ENCODE results near the gene GINS2. TPM values are rescaled to one million over a fixed set of nuclear protein-coding genes. Genes with fewer than 3 reads are reported as not detected.

The GINS2 gene
- total RNA-seq, 1 experiment from 2014 or later: 71.9 TPM

DNA sequence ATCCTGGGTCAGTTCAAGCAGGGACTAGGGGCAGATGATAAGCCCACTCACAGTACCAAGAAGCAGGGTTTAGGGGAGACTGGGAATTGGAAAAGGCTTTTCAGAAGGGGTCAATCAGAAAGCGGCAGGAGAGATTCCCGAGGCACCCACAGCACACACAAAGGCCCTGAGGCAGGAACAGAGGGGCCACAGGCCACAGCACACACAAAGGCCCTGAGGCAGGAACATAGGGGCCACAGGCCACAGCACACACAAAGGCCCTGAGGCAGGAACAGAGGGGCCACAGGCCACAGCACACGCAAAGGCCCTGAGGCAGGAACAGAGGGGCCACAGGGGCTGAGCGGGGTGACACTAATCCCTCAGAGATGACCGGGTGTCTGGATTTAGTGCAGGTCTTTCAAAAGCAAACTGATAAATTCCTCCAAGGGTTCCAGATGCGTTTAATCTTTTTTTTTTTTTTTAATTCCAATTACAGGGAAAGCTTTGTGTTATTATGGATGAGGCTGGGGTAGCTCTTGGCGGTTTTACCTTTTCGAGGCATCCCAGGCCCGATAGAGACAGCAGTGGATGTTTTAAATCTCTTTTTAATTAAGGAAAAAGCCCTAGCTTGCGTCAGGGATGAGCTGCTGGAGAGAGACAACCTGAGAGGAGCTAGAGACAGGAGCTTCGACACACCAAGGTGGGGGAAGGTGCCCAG is 31.0 kb upstream of the GINS2 start:
- intact Hi-C loops (cut with micrococcal nuclease; ENCODE audit: unreplicated experiment): loop anchor here (5.0 to 10.0 kb wide), 3 partner anchors 327 to 605 kb away; partner anchors contain the start of gene CIBAR2
- ChIA-PET POLR2A (ENCODE audit: low non-redundant PET) (interaction anchor here (0.6 kb wide), 2 partner anchors 10 to 17 kb away, joined by 3 to 8 read pairs; no protein-coding TSS in a partner anchor), CTCF (interaction anchor here (0.7 kb wide), 1 partner anchor 104 kb away, joined by 3 read pairs; no protein-coding TSS in a partner anchor)
- Histone ChIP-seq H3K9me3 (ENCODE audit: low read depth, low read length, poor library complexity, severe bottlenecking) (no peaks in the 10 kb centered on the region), H3K27me3 (replicated peaks; ENCODE audit: insufficient read depth, low read depth, low read length, poor library complexity) (no peaks in the 10 kb centered on the region), H3K36me3 (ENCODE audit: insufficient read depth, low read length, poor library complexity, severe bottlenecking) (no peaks in the 10 kb centered on the region), H3K4me3 (ENCODE audit: low read depth, low read length, poor library complexity, severe bottlenecking) (no peak overlapping the region), H3K4me1 (ENCODE audit: insufficient read depth, low read length, poor library complexity, severe bottlenecking) (peaks cover 23% of the 10 kb centered on the region), H3K27ac (ENCODE audit: low read depth, low read length, poor library complexity, severe bottlenecking) (no peak overlapping the region)
- DNase-seq (ENCODE audit: low spot score): no peak
- no TSS peak for BruUV-seq (replicated peaks)
- no peak for TF ChIP-seq EZH2 (IDR thresholded peaks at IDR 0.05; ENCODE audit: borderline replicate concordance, low read depth, low read length, poor library complexity, severe bottlenecking)
- TF ChIP-seq, protein P1, sequence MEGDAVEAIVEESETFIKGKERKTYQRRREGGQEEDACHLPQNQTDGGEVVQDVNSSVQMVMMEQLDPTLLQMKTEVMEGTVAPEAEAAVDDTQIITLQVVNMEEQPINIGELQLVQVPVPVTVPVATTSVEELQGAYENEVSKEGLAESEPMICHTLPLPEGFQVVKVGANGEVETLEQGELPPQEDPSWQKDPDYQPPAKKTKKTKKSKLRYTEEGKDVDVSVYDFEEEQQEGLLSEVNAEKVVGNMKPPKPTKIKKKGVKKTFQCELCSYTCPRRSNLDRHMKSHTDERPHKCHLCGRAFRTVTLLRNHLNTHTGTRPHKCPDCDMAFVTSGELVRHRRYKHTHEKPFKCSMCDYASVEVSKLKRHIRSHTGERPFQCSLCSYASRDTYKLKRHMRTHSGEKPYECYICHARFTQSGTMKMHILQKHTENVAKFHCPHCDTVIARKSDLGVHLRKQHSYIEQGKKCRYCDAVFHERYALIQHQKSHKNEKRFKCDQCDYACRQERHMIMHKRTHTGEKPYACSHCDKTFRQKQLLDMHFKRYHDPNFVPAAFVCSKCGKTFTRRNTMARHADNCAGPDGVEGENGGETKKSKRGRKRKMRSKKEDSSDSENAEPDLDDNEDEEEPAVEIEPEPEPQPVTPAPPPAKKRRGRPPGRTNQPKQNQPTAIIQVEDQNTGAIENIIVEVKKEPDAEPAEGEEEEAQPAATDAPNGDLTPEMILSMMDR (conservative IDR thresholded peaks at IDR 0.05; ENCODE audit: low read depth, low read length): no peak

DNA sequence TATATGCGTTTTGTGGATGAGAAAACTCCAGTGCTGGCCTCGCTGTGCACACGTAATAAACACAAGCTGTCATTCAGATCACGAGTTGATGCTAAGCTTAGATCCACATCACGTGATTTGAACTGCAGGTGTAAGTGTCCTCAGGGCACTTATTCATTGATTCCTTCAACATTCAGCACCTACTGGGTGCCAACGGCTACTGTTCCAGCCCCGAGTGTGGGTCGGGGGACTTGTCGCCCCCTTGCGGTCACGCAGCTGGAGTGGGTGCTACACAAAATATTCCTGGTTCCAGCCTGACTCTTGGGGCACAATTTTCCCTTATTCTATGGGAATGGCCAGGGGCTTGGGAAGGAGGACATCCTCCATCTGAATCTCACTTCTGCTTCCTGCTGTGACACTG is 29.9 kb upstream of the GINS2 start:
- DNase-seq (ENCODE audit: low spot score): peak; percentile 29
- Histone ChIP-seq H3K4me3 (ENCODE audit: low read depth, low read length, poor library complexity, severe bottlenecking) (no peak overlapping the region), H3K36me3 (ENCODE audit: insufficient read depth, low read length, poor library complexity, severe bottlenecking) (no peaks in the 10 kb centered on the region), H3K27ac (ENCODE audit: low read depth, low read length, poor library complexity, severe bottlenecking) (no peak overlapping the region), H3K4me1 (ENCODE audit: insufficient read depth, low read length, poor library complexity, severe bottlenecking) (peaks cover 23% of the 10 kb centered on the region), H3K9me3 (ENCODE audit: low read depth, low read length, poor library complexity, severe bottlenecking) (no peaks in the 10 kb centered on the region), H3K27me3 (replicated peaks; ENCODE audit: insufficient read depth, low read depth, low read length, poor library complexity) (no peaks in the 10 kb centered on the region)
- TF ChIP-seq, protein P1 (conservative IDR thresholded peaks at IDR 0.05; ENCODE audit: low read depth, low read length): peak; percentile 62
- no peak for TF ChIP-seq EZH2 (IDR thresholded peaks at IDR 0.05; ENCODE audit: borderline replicate concordance, low read depth, low read length, poor library complexity, severe bottlenecking)
- ChIA-PET CTCF (no interaction called here), POLR2A (ENCODE audit: low non-redundant PET) (no interaction called here)
- intact Hi-C loops (cut with micrococcal nuclease; ENCODE audit: unreplicated experiment): loop anchor here (1.0 to 10.0 kb wide), 5 partner anchors 43 to 604 kb away; partner anchors contain the start of gene CIBAR2
- no TSS peak for BruUV-seq (replicated peaks)

DNA sequence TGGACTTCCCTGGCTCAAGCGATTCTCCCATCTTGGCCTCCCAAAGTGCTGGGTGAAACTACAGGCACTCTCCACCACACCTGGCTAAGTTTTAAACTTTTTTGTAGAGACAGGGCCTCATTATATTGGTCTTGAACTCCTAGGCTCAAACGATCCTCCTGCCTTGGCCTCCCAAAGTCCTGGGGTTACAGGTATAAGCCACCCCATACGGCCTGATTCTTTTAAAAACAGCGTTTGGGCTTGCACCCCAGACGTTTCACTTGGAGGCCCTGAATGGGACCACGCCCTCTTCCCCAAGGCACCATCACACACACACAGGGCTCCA is 29.4 kb upstream of the GINS2 start:
- intact Hi-C loops (cut with micrococcal nuclease; ENCODE audit: unreplicated experiment): loop anchor here (1.0 to 10.0 kb wide), 5 partner anchors 43 to 603 kb away; partner anchors contain the start of gene CIBAR2
- ChIA-PET CTCF (no interaction called here), POLR2A (ENCODE audit: low non-redundant PET) (no interaction called here)
- no peaks in the 10 kb centered on the region for H3K9me3 ChIP-seq (ENCODE audit: low read depth, low read length, poor library complexity, severe bottlenecking)
- no peaks in the 10 kb centered on the region for H3K36me3 ChIP-seq (ENCODE audit: insufficient read depth, low read length, poor library complexity, severe bottlenecking)
- no peaks in the 10 kb centered on the region for H3K27me3 ChIP-seq (replicated peaks; ENCODE audit: insufficient read depth, low read depth, low read length, poor library complexity)
- no peak overlapping the region for H3K4me3 ChIP-seq (ENCODE audit: low read depth, low read length, poor library complexity, severe bottlenecking)
- DNase-seq (ENCODE audit: low spot score): no peak
- H3K4me1 ChIP-seq (ENCODE audit: insufficient read depth, low read length, poor library complexity, severe bottlenecking): peaks cover 23% of the 10 kb centered on the region
- no peak overlapping the region for H3K27ac ChIP-seq (ENCODE audit: low read depth, low read length, poor library complexity, severe bottlenecking)
- TF ChIP-seq, protein P1 (conservative IDR thresholded peaks at IDR 0.05; ENCODE audit: low read depth, low read length): no peak
- TF ChIP-seq EZH2 (IDR thresholded peaks at IDR 0.05; ENCODE audit: borderline replicate concordance, low read depth, low read length, poor library complexity, severe bottlenecking): no peak
- no TSS peak for BruUV-seq (replicated peaks)

All from A673 (cell line).